ENCODE data around the gene PSME3.

DNA sequence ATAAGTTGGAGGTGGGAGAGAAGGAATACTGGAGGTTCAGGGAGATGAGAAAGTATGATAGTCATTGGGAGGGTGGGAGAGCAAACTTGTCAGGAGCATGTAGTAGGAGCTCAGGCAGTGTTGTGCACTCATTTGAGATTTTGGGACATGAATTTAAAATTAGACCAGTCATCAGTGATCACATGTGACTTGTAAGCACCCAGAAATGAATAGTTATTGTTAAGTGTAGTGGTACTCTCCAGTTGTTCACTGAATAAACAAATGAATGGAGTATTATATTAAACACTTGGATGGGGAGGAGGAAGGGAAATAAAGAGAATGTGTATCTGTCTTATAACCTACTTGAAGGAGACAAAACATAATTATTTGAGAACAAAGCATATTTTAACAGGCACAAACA is 2.2 kb upstream of the PSME3 start:
- TF ChIP-seq, protein P1, sequence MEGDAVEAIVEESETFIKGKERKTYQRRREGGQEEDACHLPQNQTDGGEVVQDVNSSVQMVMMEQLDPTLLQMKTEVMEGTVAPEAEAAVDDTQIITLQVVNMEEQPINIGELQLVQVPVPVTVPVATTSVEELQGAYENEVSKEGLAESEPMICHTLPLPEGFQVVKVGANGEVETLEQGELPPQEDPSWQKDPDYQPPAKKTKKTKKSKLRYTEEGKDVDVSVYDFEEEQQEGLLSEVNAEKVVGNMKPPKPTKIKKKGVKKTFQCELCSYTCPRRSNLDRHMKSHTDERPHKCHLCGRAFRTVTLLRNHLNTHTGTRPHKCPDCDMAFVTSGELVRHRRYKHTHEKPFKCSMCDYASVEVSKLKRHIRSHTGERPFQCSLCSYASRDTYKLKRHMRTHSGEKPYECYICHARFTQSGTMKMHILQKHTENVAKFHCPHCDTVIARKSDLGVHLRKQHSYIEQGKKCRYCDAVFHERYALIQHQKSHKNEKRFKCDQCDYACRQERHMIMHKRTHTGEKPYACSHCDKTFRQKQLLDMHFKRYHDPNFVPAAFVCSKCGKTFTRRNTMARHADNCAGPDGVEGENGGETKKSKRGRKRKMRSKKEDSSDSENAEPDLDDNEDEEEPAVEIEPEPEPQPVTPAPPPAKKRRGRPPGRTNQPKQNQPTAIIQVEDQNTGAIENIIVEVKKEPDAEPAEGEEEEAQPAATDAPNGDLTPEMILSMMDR (IDR thresholded peaks at IDR 0.05; ENCODE audit: low read depth, low read length, missing input control): no peak
- TF ChIP-seq TAF1 (conservative IDR thresholded peaks at IDR 0.05) (no peak), GABPA (IDR thresholded peaks at IDR 0.05 in 1 of 2, conservative IDR thresholded peaks at IDR 0.05 in 1 of 2) (no peak), HNF4G (IDR thresholded peaks at IDR 0.05) (no peak)
- TF ChIP-seq, protein P2, sequence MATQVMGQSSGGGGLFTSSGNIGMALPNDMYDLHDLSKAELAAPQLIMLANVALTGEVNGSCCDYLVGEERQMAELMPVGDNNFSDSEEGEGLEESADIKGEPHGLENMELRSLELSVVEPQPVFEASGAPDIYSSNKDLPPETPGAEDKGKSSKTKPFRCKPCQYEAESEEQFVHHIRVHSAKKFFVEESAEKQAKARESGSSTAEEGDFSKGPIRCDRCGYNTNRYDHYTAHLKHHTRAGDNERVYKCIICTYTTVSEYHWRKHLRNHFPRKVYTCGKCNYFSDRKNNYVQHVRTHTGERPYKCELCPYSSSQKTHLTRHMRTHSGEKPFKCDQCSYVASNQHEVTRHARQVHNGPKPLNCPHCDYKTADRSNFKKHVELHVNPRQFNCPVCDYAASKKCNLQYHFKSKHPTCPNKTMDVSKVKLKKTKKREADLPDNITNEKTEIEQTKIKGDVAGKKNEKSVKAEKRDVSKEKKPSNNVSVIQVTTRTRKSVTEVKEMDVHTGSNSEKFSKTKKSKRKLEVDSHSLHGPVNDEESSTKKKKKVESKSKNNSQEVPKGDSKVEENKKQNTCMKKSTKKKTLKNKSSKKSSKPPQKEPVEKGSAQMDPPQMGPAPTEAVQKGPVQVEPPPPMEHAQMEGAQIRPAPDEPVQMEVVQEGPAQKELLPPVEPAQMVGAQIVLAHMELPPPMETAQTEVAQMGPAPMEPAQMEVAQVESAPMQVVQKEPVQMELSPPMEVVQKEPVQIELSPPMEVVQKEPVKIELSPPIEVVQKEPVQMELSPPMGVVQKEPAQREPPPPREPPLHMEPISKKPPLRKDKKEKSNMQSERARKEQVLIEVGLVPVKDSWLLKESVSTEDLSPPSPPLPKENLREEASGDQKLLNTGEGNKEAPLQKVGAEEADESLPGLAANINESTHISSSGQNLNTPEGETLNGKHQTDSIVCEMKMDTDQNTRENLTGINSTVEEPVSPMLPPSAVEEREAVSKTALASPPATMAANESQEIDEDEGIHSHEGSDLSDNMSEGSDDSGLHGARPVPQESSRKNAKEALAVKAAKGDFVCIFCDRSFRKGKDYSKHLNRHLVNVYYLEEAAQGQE (IDR thresholded peaks at IDR 0.05): no peak

Measured in liver (tissue), 3 donors.